Cerebellar cortex (tissue), 1 donor: ENCODE results near the gene PAPSS1.
"Not testable (repeated sequence)": the region's sequence is repeated elsewhere in the genome, so short reads cannot be mapped to it uniquely, and the experiment has no call there.

ENCODE experiments used
- DNase-seq: peaks from one replicate; pipeline ENCODE4 v3.0.0-alpha.2; 2015; ENCODE audit warnings: low spot score

The PAPSS1 gene

GRCh38 chr4:107719922-107720722 lies at the start of gene PAPSS1:
TSS of gene PAPSS1 (minus strand) at chr4:107720234. CDS start at chr4:107720179, 55 bp downstream.
- DNase-seq, result peak; percentile 97

GRCh38 chr4:107760281-107760947 lies 40.4 kb upstream of the PAPSS1 start:
- no peak for DNase-seq

GRCh38 chr4:107757864-107758476 lies 37.9 kb upstream of the PAPSS1 start:
- peak; percentile 46 for DNase-seq

- no peak for DNase-seq
Measured at GRCh38 chr4:107757283-107757682, 37.2 kb upstream of the PAPSS1 start.

GRCh38 chr4:107755841-107756356 lies 35.9 kb upstream of the PAPSS1 start:
- no peak for DNase-seq

GRCh38 chr4:107751670-107752069 lies 31.6 kb upstream of the PAPSS1 start:
- no peak for DNase-seq

GRCh38 chr4:107747748-107748486 lies 27.9 kb upstream of the PAPSS1 start:
- DNase-seq, result no peak

GRCh38 chr4:107746161-107746560 lies 26.1 kb upstream of the PAPSS1 start:
- no peak for DNase-seq

GRCh38 chr4:107744532-107744931 lies 24.5 kb upstream of the PAPSS1 start:
- no peak for DNase-seq

GRCh38 chr4:107743532-107743931 lies 23.5 kb upstream of the PAPSS1 start:
- no peak for DNase-seq

GRCh38 chr4:107742791-107743190 lies 22.8 kb upstream of the PAPSS1 start:
- no peak for DNase-seq

GRCh38 chr4:107742196-107742595 lies 22.2 kb upstream of the PAPSS1 start:
- DNase-seq, result no peak

- DNase-seq, result no peak
Measured at GRCh38 chr4:107740950-107741701, 21.1 kb upstream of the PAPSS1 start.

- no peak for DNase-seq
Measured at GRCh38 chr4:107740381-107740780, 20.3 kb upstream of the PAPSS1 start.

GRCh38 chr4:107737450-107737849 lies 17.4 kb upstream of the PAPSS1 start:
- no peak for DNase-seq

- DNase-seq, result peak; percentile 61
Measured at GRCh38 chr4:107736924-107737448, 17.0 kb upstream of the PAPSS1 start.

GRCh38 chr4:107736037-107736436 lies 16.0 kb upstream of the PAPSS1 start:
- no peak for DNase-seq

- no peak for DNase-seq
Measured at GRCh38 chr4:107734120-107734519, 14.1 kb upstream of the PAPSS1 start.

GRCh38 chr4:107733431-107733925 lies 13.4 kb upstream of the PAPSS1 start:
- DNase-seq, result no peak

- DNase-seq, result not testable (repeated sequence)
Measured at GRCh38 chr4:107729050-107729449, 9.0 kb upstream of the PAPSS1 start.
